Measurements from ENCODE around the gene ZNF627. TPM values are rescaled to one million over a fixed set of nuclear protein-coding genes. Genes with fewer than 3 reads are reported as not detected.

The ZNF627 gene
- total and polyA plus RNA-seq, 7 donors = 2.6 to 5.6 (median 4.2) TPM

- peaks cover 0 to 27% of the 10 kb centered on the region in 2 donors for H3K36me3 ChIP-seq (ENCODE audit: insufficient read depth in 1 of 2, low read depth in 1 of 2)
- H3K4me3 ChIP-seq = no peak overlapping the region
- H3K9me3 ChIP-seq = no peaks in the 10 kb centered on the region
- H3K27me3 ChIP-seq (ENCODE audit: insufficient read depth in 3 of 3, low read length in 2 of 3) = no peaks in the 10 kb centered on the region
- 61 to 69% (median 66%) methylated on average over 4 of the region's 4 CpGs for WGBS, 3 donors
- H3K4me1 ChIP-seq = peaks cover 23% of the 10 kb centered on the region
- intact Hi-C loops (cut with DNase I) = no loop called here
- H3K27ac ChIP-seq = no peak overlapping the region
- no peak for DNase-seq
- no peak for ATAC-seq
- no peak for TF ChIP-seq CTCF (IDR thresholded peaks at IDR 0.05)
Observed at GRCh38 chr19:11556634-11557420, 40.5 kb upstream of the ZNF627 start.

GRCh38 chr19:11558881-11559828 lies 38.1 kb upstream of the ZNF627 start, which contains the start of gene ELOF1:
Gene ELOF1 (minus strand): TSS chr19:11559230. CDS start chr19:11554347, 4,883 bp downstream.
- WGBS, 3 donors = 2 to 3% (median 2%) methylated on average over 55 to 57 of the region's 57 CpGs
- no peak for TF ChIP-seq CTCF (IDR thresholded peaks at IDR 0.05)
- DNase-seq = peak; percentile 98 to 99
- H3K27me3 ChIP-seq (ENCODE audit: insufficient read depth in 3 of 3, low read length in 2 of 3) = no peaks in the 10 kb centered on the region
- H3K4me3 ChIP-seq = peak within 1 kb of the TSS; percentile 85
- peak within 1 kb of the TSS; percentile 83 for H3K27ac ChIP-seq
- peak; percentile 99 for ATAC-seq
- H3K9me3 ChIP-seq = no peaks in the 10 kb centered on the region
- H3K36me3 ChIP-seq (ENCODE audit: insufficient read depth in 1 of 2, low read depth in 1 of 2) = peaks cover 0 to 9% of the 10 kb centered on the region in 2 donors
- intact Hi-C loops (cut with DNase I) = no loop called here
- peaks cover 23% of the 10 kb centered on the region for H3K4me1 ChIP-seq

GRCh38 chr19:11560404-11561051 lies 36.8 kb upstream of the ZNF627 start:
- peak in 2 of 4 donors; percentile 42 to 47 for ATAC-seq
- no peak for DNase-seq
- intact Hi-C loops (cut with DNase I) = no loop called here

More at GRCh38 chr19:11560404-11561051, 36.8 kb upstream of the ZNF627 start:
- Histone ChIP-seq H3K27ac (no peak overlapping the region), H3K4me3 (peak overlapping the region; percentile 85), H3K4me1 (peaks cover 23% of the 10 kb centered on the region), H3K27me3 (ENCODE audit: insufficient read depth in 3 of 3, low read length in 2 of 3) (no peaks in the 10 kb centered on the region), H3K9me3 (no peaks in the 10 kb centered on the region), H3K36me3 (ENCODE audit: insufficient read depth in 1 of 2, low read depth in 1 of 2) (peaks cover 0 to 6% of the 10 kb centered on the region in 2 donors)
- TF ChIP-seq CTCF (IDR thresholded peaks at IDR 0.05) = peak; percentile 50
- 16 to 24% (median 21%) methylated on average over 9 of the region's 9 CpGs for WGBS, 3 donors

Data from psoas muscle (tissue), 8 donors.